ENCODE data around the gene MS4A3.
"Not testable (repeated sequence)": the region's sequence is repeated elsewhere in the genome, so short reads cannot be mapped to it uniquely, and the experiment has no call there.

Gene MS4A3

DNA sequence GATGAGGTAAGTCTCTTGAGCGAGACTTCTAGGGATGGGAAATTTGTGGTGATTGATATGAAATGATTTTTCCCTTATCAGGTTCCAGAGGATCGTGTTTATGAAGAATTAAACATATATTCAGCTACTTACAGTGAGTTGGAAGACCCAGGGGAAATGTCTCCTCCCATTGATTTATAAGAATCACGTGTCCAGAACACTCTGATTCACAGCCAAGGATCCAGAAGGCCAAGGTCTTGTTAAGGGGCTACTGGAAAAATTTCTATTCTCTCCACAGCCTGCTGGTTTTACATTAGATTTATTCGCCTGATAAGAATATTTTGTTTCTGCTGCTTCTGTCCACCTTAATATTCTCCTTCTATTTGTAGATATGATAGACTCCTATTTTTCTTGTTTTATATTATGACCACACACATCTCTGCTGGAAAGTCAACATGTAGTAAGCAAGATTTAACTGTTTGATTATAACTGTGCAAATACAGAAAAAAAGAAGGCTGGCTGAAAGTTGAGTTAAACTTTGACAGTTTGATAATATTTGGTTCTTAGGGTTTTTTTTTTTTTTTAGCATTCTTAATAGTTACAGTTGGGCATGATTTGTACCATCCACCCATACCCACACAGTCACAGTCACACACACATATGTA is 39.1 kb downstream of the MS4A3 start:
- DNase-seq = no peak

DNA sequence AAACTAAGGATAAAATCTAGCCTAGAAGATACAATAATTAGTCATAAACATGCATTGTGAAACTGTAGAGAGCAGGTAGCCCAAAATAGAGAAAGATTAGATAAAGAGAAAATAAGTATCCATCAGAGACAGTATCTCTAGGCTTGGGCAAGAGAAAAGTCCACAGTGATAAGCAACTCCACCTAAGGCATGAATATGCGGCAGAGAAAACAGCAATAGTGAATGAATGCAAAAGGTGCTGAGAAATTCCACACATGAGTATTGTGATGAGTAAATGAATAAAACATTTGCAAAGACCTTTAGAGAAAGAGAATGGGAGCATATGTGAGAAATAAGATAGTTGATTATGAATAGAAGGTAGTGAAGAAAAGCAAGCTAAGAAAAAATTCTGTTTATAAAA is 40.7 kb downstream of the MS4A3 start:
- no peak for DNase-seq

DNA sequence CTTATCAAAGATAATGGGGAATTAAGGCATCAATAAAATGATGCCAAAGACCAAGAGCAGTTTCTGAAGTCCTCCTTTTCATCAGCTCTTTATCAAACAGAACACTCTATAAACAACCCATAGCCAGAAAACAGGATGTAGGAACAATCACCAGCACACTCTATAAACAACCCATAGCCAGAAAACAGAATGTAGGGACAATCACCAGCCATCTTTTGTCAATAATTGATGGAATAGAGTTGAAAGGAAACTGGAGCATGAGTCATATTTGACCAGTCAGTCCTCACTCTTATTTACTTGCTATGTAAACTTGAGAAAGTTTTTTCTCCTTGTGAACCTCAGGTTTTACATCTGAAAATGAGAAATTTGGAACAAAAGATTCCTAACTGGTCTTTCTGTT is 42.0 kb downstream of the MS4A3 start:
- no peak for DNase-seq

DNA sequence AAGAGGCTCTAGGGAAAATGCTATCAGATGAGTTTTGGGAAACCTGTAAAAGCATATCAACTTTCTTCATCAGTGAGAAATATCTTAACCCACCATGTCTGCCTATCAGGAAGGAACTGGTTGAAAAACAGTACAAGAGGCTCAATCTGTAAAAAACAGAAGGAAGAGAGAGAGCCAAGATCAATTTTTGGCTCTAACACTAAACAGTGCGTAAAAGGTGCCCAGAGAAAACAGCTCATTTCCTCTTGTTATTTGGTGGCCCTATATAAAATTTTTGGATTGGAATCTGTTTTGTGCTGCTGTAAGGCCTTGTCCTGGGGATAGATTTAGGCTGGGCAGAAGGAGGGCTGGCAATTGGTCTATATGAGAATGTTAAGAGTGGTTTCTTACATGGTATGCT is 44.1 kb downstream of the MS4A3 start:
- DNase-seq = no peak

DNA sequence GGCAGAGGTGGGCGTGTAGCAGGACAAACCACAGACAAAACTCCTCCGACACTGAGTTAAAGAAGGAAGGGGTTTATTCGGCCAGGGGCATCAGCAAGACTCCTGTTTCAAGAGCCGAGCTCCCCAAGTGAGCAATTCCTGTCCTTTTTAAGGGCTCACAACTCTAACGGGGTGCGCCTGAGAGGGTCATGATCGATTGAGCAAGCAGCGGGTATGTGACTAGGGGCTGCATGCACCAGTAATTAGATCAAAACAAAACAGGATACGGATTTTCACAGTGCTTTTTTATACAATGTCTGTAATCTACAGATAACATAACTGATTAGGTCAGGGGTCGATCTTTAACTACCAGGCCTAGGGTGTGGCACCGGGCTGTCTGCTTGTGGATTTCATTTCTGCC is 44.9 kb downstream of the MS4A3 start:
- DNase-seq = not testable (repeated sequence)

DNA sequence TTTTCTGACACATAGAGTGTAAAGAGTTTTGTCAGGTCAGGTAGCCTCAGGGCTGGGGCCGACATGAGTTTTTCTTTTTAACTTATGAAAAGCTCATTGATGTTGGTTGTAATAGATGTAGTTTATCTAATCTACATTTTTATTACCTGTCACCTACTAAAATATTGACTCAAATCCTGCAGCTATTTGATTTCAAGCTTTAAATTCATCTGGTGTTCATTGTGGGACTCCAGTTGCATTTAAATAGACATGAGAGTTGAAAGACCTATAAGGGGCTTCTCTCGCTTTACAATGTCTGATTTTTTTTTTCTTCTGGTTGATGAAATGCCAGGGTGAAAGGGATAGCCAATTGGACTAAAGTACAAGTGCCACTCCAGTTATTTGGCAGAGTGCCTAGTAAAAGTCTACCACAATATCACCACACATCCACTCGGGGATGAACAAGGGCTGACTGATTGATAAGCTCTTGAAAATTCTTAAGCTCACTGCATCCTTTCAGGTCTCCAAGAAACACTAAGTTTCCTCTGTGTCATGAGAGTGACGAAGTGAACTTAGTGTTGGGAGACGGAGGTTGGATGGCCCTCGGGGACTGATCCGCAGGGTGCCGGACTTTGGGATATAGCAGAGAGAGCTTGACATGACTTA is 48.1 kb downstream of the MS4A3 start:
- DNase-seq = not testable (repeated sequence)

DNA sequence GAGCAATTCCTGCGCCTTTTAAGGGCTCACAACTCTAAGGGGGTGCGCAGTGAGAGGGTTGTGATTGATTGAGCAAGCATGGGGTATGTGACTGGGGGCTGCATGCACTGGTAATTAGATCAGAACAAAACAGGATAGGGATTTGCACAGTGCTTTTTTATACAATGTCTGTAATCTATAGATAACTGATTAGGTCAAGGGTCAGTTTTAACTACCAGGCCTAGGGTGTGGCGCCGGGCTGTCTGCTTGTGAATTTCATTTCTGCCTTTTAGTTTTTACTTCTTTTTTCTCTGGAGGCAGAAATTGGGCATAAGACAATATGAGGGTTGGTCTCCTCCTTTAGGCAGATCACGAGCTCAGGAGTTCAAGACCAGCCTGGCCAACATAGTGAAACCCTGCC is 52.2 kb downstream of the MS4A3 start:
- not testable (repeated sequence) for DNase-seq

DNA sequence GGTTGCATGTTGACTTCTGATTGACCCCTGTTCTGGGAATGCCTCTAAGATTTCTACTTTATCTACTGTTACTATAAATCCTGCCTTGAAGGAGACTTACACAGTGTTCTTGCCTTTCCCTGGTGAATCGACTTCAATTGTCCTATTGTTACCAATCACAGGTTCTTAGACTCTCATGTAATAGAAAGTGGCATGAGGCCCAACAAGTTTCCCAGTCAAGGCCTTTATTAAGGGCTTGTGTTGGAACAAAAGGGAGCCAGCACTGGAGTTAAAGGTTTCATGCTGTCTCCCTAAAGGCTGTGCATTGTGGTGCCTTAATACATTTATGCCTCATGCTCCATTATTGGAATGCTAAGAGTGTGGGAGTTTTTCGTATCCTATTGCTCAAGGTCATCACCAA is 55.3 kb downstream of the MS4A3 start:
- DNase-seq = no peak

DNA sequence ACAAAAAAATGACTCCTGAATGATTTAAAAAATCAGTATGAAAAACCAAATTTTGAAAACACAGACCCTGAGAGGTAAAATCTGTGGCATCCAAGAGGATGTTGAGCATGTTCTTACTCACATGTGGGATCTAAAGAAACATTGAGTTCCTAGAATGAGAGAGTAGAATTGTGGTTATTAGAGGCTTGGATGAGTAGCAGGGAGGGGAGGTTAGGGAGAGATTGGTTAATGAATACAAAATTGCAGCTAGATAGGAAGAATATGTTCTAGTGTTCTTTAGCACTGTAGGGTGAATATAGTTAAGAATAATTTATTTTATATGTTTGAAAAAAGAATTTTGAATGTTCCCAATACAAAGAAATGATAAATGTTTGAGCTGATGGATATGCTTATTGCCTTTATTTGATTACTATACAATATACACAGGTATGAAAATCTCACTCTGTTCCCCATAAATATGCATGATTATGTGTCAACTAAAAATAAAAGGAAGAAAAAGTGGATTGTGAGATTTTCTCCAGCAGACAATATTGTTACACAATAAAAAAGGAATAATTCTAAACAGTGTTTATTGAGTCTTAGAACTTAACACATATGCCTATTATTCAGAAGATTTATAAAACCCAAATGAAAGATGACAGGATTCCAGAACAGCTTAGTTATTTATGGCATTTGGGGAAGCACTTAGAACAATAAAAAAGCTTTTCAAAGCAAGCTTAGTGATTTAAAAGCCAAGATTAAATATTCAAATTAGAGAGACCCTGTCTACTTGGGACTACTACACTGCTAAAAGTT is 60.7 kb downstream of the MS4A3 start:
- DNase-seq = no peak

DNA sequence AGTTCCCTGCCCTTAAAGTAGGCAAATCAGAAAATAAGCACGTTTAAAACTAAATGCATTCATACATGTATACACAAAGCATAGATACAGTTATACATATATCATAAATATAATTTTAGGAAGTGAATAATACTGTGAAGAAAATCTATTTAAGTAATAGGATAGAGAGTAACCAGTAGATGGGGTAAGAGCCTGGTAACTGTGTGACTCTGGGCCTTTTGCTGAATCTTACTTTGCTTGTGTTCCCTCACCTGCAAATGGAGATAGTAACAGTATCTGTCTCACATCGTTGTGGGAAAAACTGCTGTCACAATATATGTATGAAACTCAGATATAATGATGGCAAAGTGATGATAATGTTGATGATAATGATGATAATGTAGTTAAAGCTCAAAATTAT is 61.9 kb downstream of the MS4A3 start:
- DNase-seq = no peak

DNA sequence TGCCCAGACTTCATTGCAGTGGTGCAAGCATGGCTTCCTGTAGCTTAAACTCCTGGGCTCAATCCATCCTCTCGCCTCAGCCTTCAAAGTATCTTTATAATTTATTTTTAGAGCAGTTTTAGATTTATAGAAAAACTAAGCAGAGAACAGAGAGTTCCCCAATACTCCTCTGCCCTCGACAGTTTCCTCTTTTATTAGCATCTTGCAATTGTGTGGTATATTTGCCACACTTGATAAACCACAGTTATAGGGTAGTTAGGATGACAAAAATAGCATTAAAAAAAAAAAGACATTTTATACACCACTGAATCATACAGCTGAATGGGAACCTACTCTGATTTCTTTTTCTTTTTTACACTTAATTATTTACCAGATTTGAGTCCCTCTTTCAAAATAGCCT is 63.2 kb downstream of the MS4A3 start:
- no peak for DNase-seq

All from T-helper 1 cell (primary cell).